ENCODE results near the gene POLR3A.

- TF ChIP-seq SRSF1 (optimal IDR thresholded peaks at IDR 0.05; ENCODE audit: low read depth, low read length) (no peak), EZH2 (conservative IDR thresholded peaks at IDR 0.05; ENCODE audit: low read depth, low read length) (no peak), GABPA (IDR thresholded peaks at IDR 0.05; ENCODE audit: low read depth, low read length) (no peak), GABPA (CRISPR knock-in tag; IDR thresholded peaks at IDR 0.05; ENCODE audit: low read depth) (no peak), ARNTL (CRISPR knock-in tag; IDR thresholded peaks at IDR 0.05) (no peak), TRIM24 (CRISPR knock-in tag; IDR thresholded peaks at IDR 0.05) (no peak), FIP1L1 (IDR thresholded peaks at IDR 0.05; ENCODE audit: borderline replicate concordance, insufficient read depth, low read depth, low read length) (no peak), ZMYM2 (CRISPR knock-in tag; IDR thresholded peaks at IDR 0.05) (no peak), ZNF572 (CRISPR knock-in tag; IDR thresholded peaks at IDR 0.05) (no peak), NR3C1 (CRISPR knock-in tag; IDR thresholded peaks at IDR 0.05) (no peak), ZNF792 (CRISPR knock-in tag; IDR thresholded peaks at IDR 0.05) (no peak)
These were observed 16.5 kb upstream of the POLR3A start for GRCh38 chr10:78045856-78046255.
